Naive B cell (primary cell): ENCODE results near the gene ATAD2B. TPM values are rescaled to one million over a fixed set of nuclear protein-coding genes. Genes with fewer than 3 reads are reported as not detected.

ENCODE experiments used
- ATAC-seq, 2 donors: fragments of 150-1000 bp; cut with Tn5 transposase; 2 replicates each; pipeline ENCODE4 v1.10.0; 2021; ENCODE audit warnings: low read depth in 2 of 2, mild to moderate bottlenecking in 2 of 2, moderate library complexity in 2 of 2
- DNase-seq: peaks from one replicate; pipeline ENCODE4 v3.0.0; 2022
- H3K27ac Mint-ChIP-seq, 6 donors: one replicate each; pipeline ENCODE4 v1.8.0; 2020 to 2022; ENCODE audit warnings: mild to moderate bottlenecking in 6 of 6, mixed read lengths in 6 of 6, moderate library complexity in 5 of 6, inconsistent platforms in 2 of 6
- H3K27me3 Mint-ChIP-seq, 3 donors: one replicate each; pipeline ENCODE4 v1.8.0; 2021 to 2022; ENCODE audit warnings: mixed read lengths in 3 of 3, mild to moderate bottlenecking in 1 of 3
- H3K36me3 Mint-ChIP-seq, 2 donors: one replicate each; pipeline ENCODE4 v1.8.0; 2020 to 2022; ENCODE audit warnings: mixed read lengths in 2 of 2, inconsistent platforms in 1 of 2, mild to moderate bottlenecking in 1 of 2
- H3K4me1 Mint-ChIP-seq, 3 donors: one replicate each; pipeline ENCODE4 v1.8.0; 2020 to 2022; ENCODE audit warnings: mixed read lengths in 3 of 3, inconsistent platforms in 1 of 3, mild to moderate bottlenecking in 1 of 3, moderate library complexity in 1 of 3
- H3K4me3 Mint-ChIP-seq, 8 donors: one replicate each; pipeline ENCODE4 v1.8.0; 2020 to 2022; ENCODE audit warnings: mild to moderate bottlenecking in 8 of 8, mixed read lengths in 8 of 8, moderate library complexity in 8 of 8, inconsistent platforms in 2 of 8
- H3K9me3 Mint-ChIP-seq, 7 donors: one replicate each; pipeline ENCODE4 v1.8.0; 2020 to 2022; ENCODE audit warnings: mixed read lengths in 7 of 7, mild to moderate bottlenecking in 5 of 7, inconsistent platforms in 2 of 7, moderate library complexity in 1 of 7
- polyA plus RNA-seq, 6 donors: library from polyadenylated mRNA; unstranded; fragments of 300-500 nt; fragmentation: Illumina TruSeq; gene quantifications; one replicate each; pipeline ENCODE4 v1.2.3, GENCODE V29; 2021; ENCODE audit warnings: low read depth in 6 of 6

ATAD2B gene
- polyA plus RNA-seq, 6 donors from 2014 or later: 8.7 to 21.6 (median 15.0) TPM

- Mint-ChIP-seq H3K4me1 (peaks cover 3 to 5% (median 4%) of the 10 kb centered on the region in 3 donors), H3K36me3 (no peaks in the 10 kb centered on the region), H3K4me3 (no peak overlapping the region), H3K9me3 (no peaks in the 10 kb centered on the region), H3K27me3 (no peaks in the 10 kb centered on the region), H3K27ac (peak overlapping the region in 1 of 6 donors; percentile 44)
- DNase-seq (no peak), ATAC-seq (no peak)
Observed at GRCh38 chr2:23826771-23827170, 100.2 kb downstream of the ATAD2B start.

- peaks cover 0 to 5% (median 3%) of the 10 kb centered on the region in 3 donors for H3K4me1 Mint-ChIP-seq
Observed at GRCh38 chr2:23826040-23826439, 100.9 kb downstream of the ATAD2B start.

GRCh38 chr2:23824777-23825212, 102.1 kb downstream of the ATAD2B start:
- no peak overlapping the region for H3K4me3 Mint-ChIP-seq
- H3K36me3 Mint-ChIP-seq: no peaks in the 10 kb centered on the region
- H3K4me1 Mint-ChIP-seq: peaks cover 0 to 5% (median 3%) of the 10 kb centered on the region in 3 donors
- DNase-seq (peak; percentile 60), ATAC-seq (peak; percentile 58 to 70)
- H3K27ac Mint-ChIP-seq: peak overlapping the region in 1 of 6 donors; percentile 27
- no peaks in the 10 kb centered on the region for H3K9me3 Mint-ChIP-seq
- H3K27me3 Mint-ChIP-seq: no peaks in the 10 kb centered on the region

More at GRCh38 chr2:23826040-23826439, 100.9 kb downstream of the ATAD2B start:
- ATAC-seq (no peak), DNase-seq (no peak)
- Mint-ChIP-seq H3K27ac (no peak overlapping the region), H3K4me3 (no peak overlapping the region), H3K27me3 (no peaks in the 10 kb centered on the region), H3K9me3 (no peaks in the 10 kb centered on the region), H3K36me3 (no peaks in the 10 kb centered on the region)

- ATAC-seq: no peak
- H3K4me3 Mint-ChIP-seq: no peak overlapping the region
- no peaks in the 10 kb centered on the region for H3K27me3 Mint-ChIP-seq
- no peaks in the 10 kb centered on the region for H3K9me3 Mint-ChIP-seq
- no peaks in the 10 kb centered on the region for H3K36me3 Mint-ChIP-seq
- DNase-seq: no peak
- H3K27ac Mint-ChIP-seq: no peak overlapping the region
- peaks cover 0 to 5% (median 3%) of the 10 kb centered on the region in 3 donors for H3K4me1 Mint-ChIP-seq
Observed at GRCh38 chr2:23823863-23824262, 103.1 kb downstream of the ATAD2B start.

- no peaks in the 10 kb centered on the region for H3K9me3 Mint-ChIP-seq
- no peak overlapping the region for H3K4me3 Mint-ChIP-seq
- no peak overlapping the region for H3K27ac Mint-ChIP-seq
- DNase-seq: no peak
- H3K4me1 Mint-ChIP-seq: peaks cover 0 to 3% (median 0%) of the 10 kb centered on the region in 3 donors
- H3K36me3 Mint-ChIP-seq: peaks cover 0 to 15% of the 10 kb centered on the region in 2 donors
- no peaks in the 10 kb centered on the region for H3K27me3 Mint-ChIP-seq
- no peak for ATAC-seq
Observed at GRCh38 chr2:23814963-23815362, 112.0 kb downstream of the ATAD2B start.

GRCh38 chr2:23813438-23813837, 113.5 kb downstream of the ATAD2B start:
- no peak overlapping the region for H3K27ac Mint-ChIP-seq
- H3K4me3 Mint-ChIP-seq: no peak overlapping the region
- no peak for DNase-seq
- ATAC-seq: no peak
- H3K9me3 Mint-ChIP-seq: no peaks in the 10 kb centered on the region
- H3K27me3 Mint-ChIP-seq: no peaks in the 10 kb centered on the region
- H3K36me3 Mint-ChIP-seq: peaks cover 0 to 15% of the 10 kb centered on the region in 2 donors
- H3K4me1 Mint-ChIP-seq: peaks cover 0 to 3% (median 0%) of the 10 kb centered on the region in 3 donors

- no peaks in the 10 kb centered on the region for H3K27me3 Mint-ChIP-seq
- H3K9me3 Mint-ChIP-seq: no peaks in the 10 kb centered on the region
- DNase-seq (no peak), ATAC-seq (no peak)
- H3K4me1 Mint-ChIP-seq: no peaks in the 10 kb centered on the region
- peaks cover 0 to under 1% of the 10 kb centered on the region in 2 donors for H3K36me3 Mint-ChIP-seq
- no peak overlapping the region for H3K27ac Mint-ChIP-seq
- no peak overlapping the region for H3K4me3 Mint-ChIP-seq
Observed at GRCh38 chr2:23809150-23809549, 117.8 kb downstream of the ATAD2B start.

- Mint-ChIP-seq H3K9me3 (no peaks in the 10 kb centered on the region), H3K36me3 (no peaks in the 10 kb centered on the region), H3K27ac (peak overlapping the region in 1 of 6 donors; percentile 59), H3K27me3 (no peaks in the 10 kb centered on the region), H3K4me3 (no peak overlapping the region), H3K4me1 (no peaks in the 10 kb centered on the region)
- no peak for ATAC-seq
- no peak for DNase-seq
Observed at GRCh38 chr2:23806665-23807249, 120.2 kb downstream of the ATAD2B start.

GRCh38 chr2:23806201-23806600, 120.7 kb downstream of the ATAD2B start:
- peak overlapping the region in 2 of 6 donors; percentile 16 to 59 for H3K27ac Mint-ChIP-seq
- H3K4me1 Mint-ChIP-seq: no peaks in the 10 kb centered on the region
- no peaks in the 10 kb centered on the region for H3K27me3 Mint-ChIP-seq
- no peaks in the 10 kb centered on the region for H3K9me3 Mint-ChIP-seq
- ATAC-seq (no peak), DNase-seq (no peak)
- H3K4me3 Mint-ChIP-seq: no peak overlapping the region
- no peaks in the 10 kb centered on the region for H3K36me3 Mint-ChIP-seq

GRCh38 chr2:23803965-23804542, 122.9 kb downstream of the ATAD2B start:
- H3K27ac Mint-ChIP-seq: peak overlapping the region in 2 of 6 donors; percentile 9 to 15
- no peak overlapping the region for H3K4me3 Mint-ChIP-seq
- DNase-seq (no peak), ATAC-seq (no peak)
- H3K4me1 Mint-ChIP-seq: no peaks in the 10 kb centered on the region
- no peaks in the 10 kb centered on the region for H3K9me3 Mint-ChIP-seq
- no peaks in the 10 kb centered on the region for H3K27me3 Mint-ChIP-seq
- no peaks in the 10 kb centered on the region for H3K36me3 Mint-ChIP-seq

GRCh38 chr2:23803264-23803964, 123.5 kb downstream of the ATAD2B start:
- DNase-seq: no peak
- H3K27ac Mint-ChIP-seq: peak overlapping the region in 1 of 6 donors; percentile 2

GRCh38 chr2:23801396-23801795, 125.5 kb downstream of the ATAD2B start:
- no peaks in the 10 kb centered on the region for H3K36me3 Mint-ChIP-seq
- H3K4me3 Mint-ChIP-seq: no peak overlapping the region
- no peak overlapping the region for H3K27ac Mint-ChIP-seq
- no peaks in the 10 kb centered on the region for H3K4me1 Mint-ChIP-seq
- ATAC-seq: no peak
- DNase-seq: no peak
- no peaks in the 10 kb centered on the region for H3K9me3 Mint-ChIP-seq
- no peaks in the 10 kb centered on the region for H3K27me3 Mint-ChIP-seq

More at GRCh38 chr2:23803264-23803964, 123.5 kb downstream of the ATAD2B start:
- H3K9me3 Mint-ChIP-seq: no peaks in the 10 kb centered on the region
- ATAC-seq: no peak
- H3K27me3 Mint-ChIP-seq: no peaks in the 10 kb centered on the region
- H3K4me3 Mint-ChIP-seq: no peak overlapping the region
- H3K36me3 Mint-ChIP-seq: no peaks in the 10 kb centered on the region
- no peaks in the 10 kb centered on the region for H3K4me1 Mint-ChIP-seq

GRCh38 chr2:23794234-23794633, 132.7 kb downstream of the ATAD2B start:
- Mint-ChIP-seq H3K9me3 (no peaks in the 10 kb centered on the region), H3K4me1 (peaks cover under 1 to 7% (median 4%) of the 10 kb centered on the region in 3 donors), H3K27ac (no peak overlapping the region), H3K4me3 (no peak overlapping the region), H3K27me3 (no peaks in the 10 kb centered on the region), H3K36me3 (peaks cover 0 to 7% of the 10 kb centered on the region in 2 donors)
- DNase-seq: no peak
- no peak for ATAC-seq

GRCh38 chr2:23793476-23793875, 133.4 kb downstream of the ATAD2B start:
- H3K4me3 Mint-ChIP-seq: no peak overlapping the region

More at GRCh38 chr2:23793476-23793875, 133.4 kb downstream of the ATAD2B start:
- no peak overlapping the region for H3K27ac Mint-ChIP-seq
- no peak for ATAC-seq
- H3K9me3 Mint-ChIP-seq: no peaks in the 10 kb centered on the region
- peaks cover 8 to 13% (median 12%) of the 10 kb centered on the region in 3 donors for H3K4me1 Mint-ChIP-seq
- H3K36me3 Mint-ChIP-seq: peaks cover 0 to 11% of the 10 kb centered on the region in 2 donors
- no peaks in the 10 kb centered on the region for H3K27me3 Mint-ChIP-seq
- no peak for DNase-seq
